ENCODE data around the gene MLLT10. TPM values are rescaled to one million over a fixed set of nuclear protein-coding genes. Genes with fewer than 3 reads are reported as not detected.

The MLLT10 gene
- total and polyA plus RNA-seq, 9 of the 15 experiments (the other 6 are each of a cell fraction or from before 2014, with no cell fraction given): 18.8 to 81.4 (median 64.2) TPM

DNA sequence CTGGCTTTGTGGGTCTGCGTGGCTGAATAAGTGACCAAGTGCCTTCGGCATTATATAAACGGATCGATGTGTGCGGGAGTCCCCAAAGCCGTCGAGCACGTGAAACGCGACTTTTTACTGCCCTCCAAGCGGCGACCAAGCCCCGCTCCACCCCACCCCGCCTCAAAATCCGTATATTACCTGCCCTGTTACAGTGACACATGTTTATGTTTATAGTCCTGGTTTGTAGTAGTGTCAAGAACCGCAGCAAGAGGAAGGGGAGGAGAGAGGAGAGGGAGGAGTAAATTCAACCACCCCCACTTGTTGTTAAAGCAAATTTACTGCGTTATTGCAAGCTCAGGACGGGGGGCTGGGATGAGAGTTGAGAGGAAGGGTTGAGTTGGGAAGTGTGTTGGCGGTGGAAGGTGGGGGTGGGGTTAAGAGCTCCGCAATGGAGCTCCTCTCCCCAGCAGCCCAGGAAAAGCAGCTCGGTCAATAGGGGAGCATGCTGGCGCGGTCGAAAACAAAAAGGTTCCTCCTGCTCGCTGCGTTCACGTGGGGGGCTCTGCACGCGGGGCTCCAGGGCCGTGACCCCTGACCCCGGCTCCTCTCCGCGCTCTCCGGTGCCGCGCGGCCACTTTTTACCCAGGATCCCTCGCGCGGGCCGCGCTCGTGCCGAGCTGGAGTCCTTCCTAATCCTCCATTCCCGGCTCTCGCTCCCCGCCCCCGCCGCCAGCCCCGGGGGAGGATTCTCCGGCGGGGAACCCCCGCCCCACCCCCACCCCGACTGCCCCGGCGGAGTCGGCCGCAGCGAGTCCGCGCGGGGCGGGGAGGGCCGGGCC is 8.5 kb upstream of the MLLT10 start, which contains the start of gene SKIDA1 (continued):
- peak; percentile 39; the same call in 1 of the 2 replicates for TF ChIP-seq ARID4B (CRISPR knock-in tag; IDR thresholded peaks at IDR 0.05)
- peak; percentile 90 for TF ChIP-seq MYC (IDR thresholded peaks at IDR 0.05; ENCODE audit: low read depth, low read length)
- TF ChIP-seq MYC (CRISPR knock-in tag; IDR thresholded peaks at IDR 0.05; ENCODE audit: borderline replicate concordance, low read depth): 0 out of 2 replicates have a peak, but pooled peaks have one; percentile 66
- TF ChIP-seq, protein P1, sequence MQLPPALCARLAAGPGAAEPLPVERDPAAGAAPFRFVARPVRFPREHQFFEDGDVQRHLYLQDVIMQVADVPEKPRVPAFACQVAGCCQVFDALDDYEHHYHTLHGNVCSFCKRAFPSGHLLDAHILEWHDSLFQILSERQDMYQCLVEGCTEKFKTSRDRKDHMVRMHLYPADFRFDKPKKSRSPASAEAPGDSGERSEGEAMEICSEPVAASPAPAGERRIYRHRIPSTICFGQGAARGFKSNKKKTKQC (CRISPR knock-in tag; IDR thresholded peaks at IDR 0.05): no peak; the same call in 1 of the 2 replicates
- TF ChIP-seq, protein P2, sequence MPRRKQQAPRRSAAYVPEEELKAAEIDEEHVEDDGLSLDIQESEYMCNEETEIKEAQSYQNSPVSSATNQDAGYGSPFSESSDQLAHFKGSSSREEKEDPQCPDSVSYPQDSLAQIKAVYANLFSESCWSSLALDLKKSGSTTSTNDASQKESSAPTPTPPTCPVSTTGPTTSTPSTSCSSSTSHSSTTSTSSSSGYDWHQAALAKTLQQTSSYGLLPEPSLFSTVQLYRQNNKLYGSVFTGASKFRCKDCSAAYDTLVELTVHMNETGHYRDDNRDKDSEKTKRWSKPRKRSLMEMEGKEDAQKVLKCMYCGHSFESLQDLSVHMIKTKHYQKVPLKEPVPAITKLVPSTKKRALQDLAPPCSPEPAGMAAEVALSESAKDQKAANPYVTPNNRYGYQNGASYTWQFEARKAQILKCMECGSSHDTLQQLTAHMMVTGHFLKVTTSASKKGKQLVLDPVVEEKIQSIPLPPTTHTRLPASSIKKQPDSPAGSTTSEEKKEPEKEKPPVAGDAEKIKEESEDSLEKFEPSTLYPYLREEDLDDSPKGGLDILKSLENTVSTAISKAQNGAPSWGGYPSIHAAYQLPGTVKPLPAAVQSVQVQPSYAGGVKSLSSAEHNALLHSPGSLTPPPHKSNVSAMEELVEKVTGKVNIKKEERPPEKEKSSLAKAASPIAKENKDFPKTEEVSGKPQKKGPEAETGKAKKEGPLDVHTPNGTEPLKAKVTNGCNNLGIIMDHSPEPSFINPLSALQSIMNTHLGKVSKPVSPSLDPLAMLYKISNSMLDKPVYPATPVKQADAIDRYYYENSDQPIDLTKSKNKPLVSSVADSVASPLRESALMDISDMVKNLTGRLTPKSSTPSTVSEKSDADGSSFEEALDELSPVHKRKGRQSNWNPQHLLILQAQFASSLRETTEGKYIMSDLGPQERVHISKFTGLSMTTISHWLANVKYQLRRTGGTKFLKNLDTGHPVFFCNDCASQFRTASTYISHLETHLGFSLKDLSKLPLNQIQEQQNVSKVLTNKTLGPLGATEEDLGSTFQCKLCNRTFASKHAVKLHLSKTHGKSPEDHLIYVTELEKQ (CRISPR knock-in tag; IDR thresholded peaks at IDR 0.05): no peak
- TF ChIP-seq, protein P3, sequence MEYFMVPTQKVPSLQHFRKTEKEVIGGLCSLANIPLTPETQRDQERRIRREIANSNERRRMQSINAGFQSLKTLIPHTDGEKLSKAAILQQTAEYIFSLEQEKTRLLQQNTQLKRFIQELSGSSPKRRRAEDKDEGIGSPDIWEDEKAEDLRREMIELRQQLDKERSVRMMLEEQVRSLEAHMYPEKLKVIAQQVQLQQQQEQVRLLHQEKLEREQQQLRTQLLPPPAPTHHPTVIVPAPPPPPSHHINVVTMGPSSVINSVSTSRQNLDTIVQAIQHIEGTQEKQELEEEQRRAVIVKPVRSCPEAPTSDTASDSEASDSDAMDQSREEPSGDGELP (CRISPR knock-in tag; IDR thresholded peaks at IDR 0.05; ENCODE audit: borderline replicate concordance): peak; percentile 54
- no peak for TF ChIP-seq PTTG1 (tag; IDR thresholded peaks at IDR 0.05; ENCODE audit: low read depth)
- peak; percentile 9; the same call in 1 of the 2 replicates for TF ChIP-seq TEAD4 (IDR thresholded peaks at IDR 0.05; ENCODE audit: low read length)
- no peak for TF ChIP-seq TEAD4 (CRISPR knock-in tag; IDR thresholded peaks at IDR 0.05; ENCODE audit: borderline replicate concordance)
- no peak for TF ChIP-seq MTA2 (IDR thresholded peaks at IDR 0.05; ENCODE audit: low read depth)
- TF ChIP-seq ELF4 (CRISPR knock-in tag; IDR thresholded peaks at IDR 0.05): peak; percentile 54; the same call in 1 of the 2 replicates
- TF ChIP-seq MCM7 (IDR thresholded peaks at IDR 0.05): no peak
- no peak for TF ChIP-seq PRPF4 (IDR thresholded peaks at IDR 0.05; ENCODE audit: insufficient read depth, low read depth, low read length, poor library complexity, severe bottlenecking)
- TF ChIP-seq TCFL5 (CRISPR knock-in tag; conservative IDR thresholded peaks at IDR 0.05): no peak
- TF ChIP-seq MCM2 (IDR thresholded peaks at IDR 0.05; ENCODE audit: low read depth): no peak
- TF ChIP-seq DACH1 (IDR thresholded peaks at IDR 0.05; ENCODE audit: partially characterized antibody): peak; percentile 19
- no peak for TF ChIP-seq FOXJ2 (tag; IDR thresholded peaks at IDR 0.05)
- TF ChIP-seq SAFB2 (IDR thresholded peaks at IDR 0.05; ENCODE audit: borderline replicate concordance, low read depth, low read length, severe bottlenecking): no peak
